HG03342 (cell line): ENCODE measurements around the gene OSBPL7.

Experiments
- ATAC-seq: cut with Tn5 transposase; IDR thresholded peaks from one replicate; pipeline ENCODE4 v1.9.1; 2021; ENCODE audit warnings: mild to moderate bottlenecking, moderate library complexity; ENCODE audit not compliant: unreplicated experiment

The OSBPL7 gene

DNA sequence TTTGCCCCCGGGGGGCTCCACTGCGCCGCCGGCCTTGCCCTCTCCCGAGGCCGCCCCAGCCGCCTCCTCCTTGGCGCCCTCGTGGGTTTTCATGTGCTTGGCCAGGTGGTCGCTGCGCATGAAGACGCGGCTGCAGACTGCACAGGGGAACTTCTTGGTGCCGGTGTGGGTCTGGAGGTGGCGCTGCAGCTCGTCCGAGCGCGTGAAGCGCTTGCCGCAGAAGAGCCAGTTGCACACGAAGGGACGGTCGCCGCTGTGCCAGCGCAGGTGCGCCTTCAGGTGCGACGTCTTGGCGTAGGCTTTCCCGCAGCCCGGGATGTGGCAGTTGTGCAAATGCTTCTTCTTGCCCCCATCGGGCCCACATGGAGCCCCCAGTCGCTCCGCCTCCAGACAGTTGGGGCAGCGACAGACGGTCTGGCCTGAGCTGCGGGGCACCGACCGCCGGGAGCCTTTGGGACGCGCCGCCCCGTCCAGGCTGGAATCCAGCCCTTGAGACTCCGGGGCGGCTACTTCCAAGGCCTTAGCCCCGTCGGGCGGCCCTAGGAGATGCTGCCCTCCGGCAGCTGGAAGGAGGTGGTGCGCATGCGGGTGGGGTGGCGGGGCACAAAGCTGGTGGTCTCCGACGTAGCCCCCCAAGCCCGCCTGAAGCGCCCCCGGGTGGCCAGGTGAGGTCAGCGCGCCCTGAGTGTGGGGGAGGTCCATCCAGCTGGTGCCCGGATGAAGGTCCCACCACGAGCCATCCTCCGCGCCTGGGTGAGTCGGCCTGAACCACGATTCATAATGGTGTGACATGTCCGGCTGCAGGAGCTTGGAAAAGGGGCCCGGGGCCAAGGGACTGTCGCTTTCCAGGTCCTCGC lies 26.0 kb upstream of the OSBPL7 start:
- ATAC-seq: no peak

DNA sequence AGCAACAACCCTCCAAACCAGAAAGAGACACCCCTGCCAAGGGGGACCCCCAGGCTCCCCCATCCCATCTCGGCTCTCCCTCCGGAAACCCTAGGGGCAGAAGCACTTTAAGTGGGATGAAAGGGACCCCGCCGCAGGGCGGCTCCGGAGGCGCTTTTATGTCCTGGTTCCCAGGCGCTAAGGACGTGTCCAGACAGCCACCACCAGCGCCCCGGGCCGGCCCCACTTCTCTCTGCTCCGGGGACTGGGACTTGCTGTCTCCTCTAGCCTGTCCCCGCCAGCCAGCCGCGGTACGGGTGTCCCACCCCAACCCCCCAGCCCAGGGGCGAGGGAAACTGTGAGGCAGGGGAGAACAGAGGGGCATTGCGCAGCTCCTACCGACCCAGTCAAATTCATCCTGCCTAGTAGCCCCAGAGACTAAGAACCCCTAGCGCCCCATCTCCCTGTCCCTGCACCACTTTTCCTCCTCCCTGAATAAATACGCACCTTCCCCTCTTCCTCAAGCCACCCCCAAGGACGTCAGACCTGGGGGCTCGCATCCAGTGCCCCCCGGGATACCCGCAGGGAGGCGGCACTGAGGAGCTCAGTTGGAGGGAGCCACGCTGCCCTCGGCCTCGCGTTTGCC lies 25.2 kb upstream of the OSBPL7 start:
- ATAC-seq: no peak

GRCh38 chr17:47845716-47846075 lies 24.1 kb upstream of the OSBPL7 start:
- no peak for ATAC-seq

- no peak for ATAC-seq
Observed at GRCh38 chr17:47844814-47845715, 23.5 kb upstream of the OSBPL7 start.

DNA sequence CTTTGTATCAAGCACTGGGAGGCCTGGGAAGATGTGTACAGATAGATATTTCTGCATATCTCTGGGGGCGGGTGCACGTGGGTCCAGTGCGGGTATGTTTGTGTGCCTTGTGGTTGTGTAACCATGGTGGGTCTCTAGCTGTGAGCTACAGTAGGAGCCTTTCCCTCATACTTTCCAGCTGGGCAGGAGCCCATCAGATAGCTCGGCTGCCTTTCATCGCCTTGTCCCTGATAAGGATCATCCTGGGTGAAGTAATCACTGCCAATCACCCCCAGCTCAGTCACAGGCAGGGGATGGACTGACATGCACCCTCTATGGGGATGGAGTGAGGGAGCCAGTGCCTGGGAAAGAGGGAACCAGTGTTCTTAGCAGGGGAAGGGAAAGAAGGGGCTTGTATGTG lies 22.6 kb upstream of the OSBPL7 start:
- ATAC-seq: no peak

GRCh38 chr17:47843391-47843730 lies 21.8 kb upstream of the OSBPL7 start:
- ATAC-seq: no peak

- no peak for ATAC-seq
Observed at GRCh38 chr17:47841488-47842291, 20.1 kb upstream of the OSBPL7 start.

- peak; percentile 85 for ATAC-seq
Observed at GRCh38 chr17:47840742-47841487, 19.3 kb upstream of the OSBPL7 start, which contains the start of gene SCRN2. TSS of gene SCRN2 (minus strand) at chr17:47841273. CDS start at chr17:47840843, 430 bp downstream.

DNA sequence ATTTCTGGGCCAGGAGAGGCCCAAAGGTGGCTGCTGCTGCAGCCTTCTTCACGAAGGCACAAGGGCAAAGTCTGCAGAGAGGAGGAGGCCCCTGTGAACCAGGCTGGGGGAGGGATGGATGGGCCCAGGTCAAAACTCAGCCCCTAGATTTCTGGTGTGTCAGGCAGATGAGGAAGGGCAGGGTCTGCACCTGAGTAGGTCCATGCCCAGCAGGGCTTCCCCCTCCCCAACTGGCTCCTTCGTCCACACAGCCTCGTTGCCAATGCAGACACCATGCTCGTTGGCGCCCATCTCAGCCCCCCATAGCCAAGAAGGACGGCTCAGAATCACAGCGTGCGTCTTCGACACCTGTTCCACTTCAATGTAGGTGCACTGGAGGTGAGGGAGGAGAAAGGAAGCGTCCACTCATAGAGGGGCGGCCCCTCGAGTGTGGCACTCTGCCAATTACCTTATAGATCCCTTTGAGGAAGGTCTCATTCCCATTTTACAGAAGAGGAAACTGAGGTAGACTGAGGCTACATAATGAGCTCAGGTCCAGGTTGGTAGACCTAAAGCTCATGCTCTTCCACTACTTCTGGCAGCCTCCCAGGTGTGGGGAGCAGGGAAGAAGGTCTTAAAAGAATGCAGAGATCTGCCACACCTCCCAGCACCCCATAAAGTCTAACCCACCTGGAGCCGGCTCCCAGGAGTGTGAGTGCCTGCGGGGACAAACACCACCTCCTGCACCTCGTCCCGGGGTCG lies 18.6 kb upstream of the OSBPL7 start:
- no peak for ATAC-seq

DNA sequence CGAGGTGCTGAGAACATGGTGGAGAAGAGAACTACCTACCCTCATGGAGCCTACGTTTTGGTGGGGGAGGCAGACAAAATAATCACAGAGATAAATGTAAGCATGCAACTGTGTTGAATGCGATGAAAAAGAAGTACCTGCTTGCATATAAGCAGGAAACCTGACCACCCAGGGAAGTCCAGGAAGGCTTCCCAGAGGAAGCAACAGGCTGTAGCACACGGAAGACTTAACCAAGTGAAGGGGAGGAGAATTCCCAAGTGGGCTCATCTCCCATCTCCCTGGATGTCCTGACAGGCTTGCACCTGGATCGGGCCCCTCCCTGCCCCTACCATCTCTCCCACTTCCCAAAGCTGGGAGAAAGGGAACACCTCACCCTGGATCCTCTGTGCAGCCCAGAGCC lies 17.5 kb upstream of the OSBPL7 start:
- no peak for ATAC-seq

GRCh38 chr17:47838636-47839035 lies 17.0 kb upstream of the OSBPL7 start:
- ATAC-seq: no peak

- ATAC-seq: no peak
Observed at GRCh38 chr17:47837401-47838039, 15.9 kb upstream of the OSBPL7 start.

- ATAC-seq: no peak
Observed at GRCh38 chr17:47836601-47837000, 15.0 kb upstream of the OSBPL7 start.

DNA sequence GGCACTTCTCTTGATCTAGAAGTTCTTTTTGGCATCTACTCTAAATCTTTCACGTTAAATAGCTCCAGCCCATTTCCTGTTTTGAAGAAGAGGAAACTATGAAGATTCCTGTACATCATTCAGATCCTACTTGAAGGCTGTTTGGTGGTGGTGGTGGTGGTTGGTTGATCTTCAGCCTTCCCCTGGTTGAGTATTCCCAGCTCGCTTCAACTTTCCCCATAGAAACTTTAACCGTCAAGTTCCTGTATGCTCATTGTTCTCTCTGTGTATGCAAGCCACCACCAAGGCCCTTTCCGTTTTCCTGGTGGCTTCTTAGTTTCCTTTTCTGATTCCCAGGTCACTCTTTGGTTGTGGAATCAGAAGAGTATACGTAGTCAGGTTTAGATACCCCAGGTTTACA lies 13.2 kb upstream of the OSBPL7 start:
- ATAC-seq: no peak

DNA sequence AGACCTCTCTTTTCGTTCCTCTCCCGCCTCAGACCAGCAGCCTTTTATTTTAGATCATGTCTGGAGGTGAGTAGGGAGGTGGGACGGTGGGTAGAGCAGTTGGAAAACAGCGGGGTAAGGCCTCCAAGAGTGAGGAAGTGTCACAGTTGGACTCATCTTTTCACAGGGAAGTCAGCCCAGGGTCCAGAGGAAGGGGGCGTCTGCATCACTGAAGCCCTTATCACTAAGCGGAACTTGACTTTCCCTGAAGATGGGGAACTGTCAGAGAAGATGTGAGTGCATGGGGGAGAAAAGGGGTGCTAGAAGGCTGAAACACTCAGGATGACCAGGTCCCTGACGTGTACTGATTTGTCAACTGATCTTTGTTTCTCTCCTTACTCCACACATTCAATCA lies 10.3 kb upstream of the OSBPL7 start:
- ATAC-seq: no peak

GRCh38 chr17:47831003-47831933 lies 9.7 kb upstream of the OSBPL7 start, which contains the start of the genes LRRC46 and MRPL10:
TSS of gene LRRC46 (plus strand) at chr17:47831670. CDS start at chr17:47831990, 320 bp downstream.
TSS of gene MRPL10 (minus strand) at chr17:47831541. CDS start at chr17:47831511, 30 bp downstream.
- ATAC-seq: peak; percentile 90

GRCh38 chr17:47830396-47831002 lies 8.9 kb upstream of the OSBPL7 start:
- no peak for ATAC-seq
